Loucy (cell line): Measurements from ENCODE around the gene ULK1.

Experiments used
- EZH2phosphoT487 ChIP-seq: fragments of 200-600 bp; IDR thresholded peaks from 2 replicates; pipeline ENCODE4 v1.6.1; 2018; ENCODE audit warnings: antibody characterized with exemption, mild to moderate bottlenecking, moderate library complexity, borderline replicate concordance
- TF ChIP-seq, protein P1 (sequence below): fragments of 200-600 bp; sonication (generic); conservative IDR thresholded peaks from 2 replicates; pipeline ENCODE4 v1.5.1; 2014; ENCODE audit warnings: mild to moderate bottlenecking, antibody characterized with exemption, low read length

DNA sequence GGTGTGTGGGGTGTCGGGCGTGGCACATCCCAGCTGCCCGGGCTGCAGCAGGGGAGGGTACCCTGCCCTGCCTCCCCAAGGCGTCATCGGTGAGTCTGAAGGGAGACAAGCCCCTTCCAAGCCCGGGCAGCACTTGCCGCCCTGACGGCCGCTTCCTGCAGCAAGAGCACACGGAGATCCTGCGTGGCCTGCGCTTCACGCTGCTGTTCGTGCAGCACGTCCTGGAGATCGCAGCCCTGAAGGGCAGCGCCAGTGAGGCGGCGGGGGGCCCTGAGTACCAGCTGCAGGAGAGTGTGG is 24.6 kb downstream of the ULK1 start:
- TF ChIP-seq, protein P1, sequence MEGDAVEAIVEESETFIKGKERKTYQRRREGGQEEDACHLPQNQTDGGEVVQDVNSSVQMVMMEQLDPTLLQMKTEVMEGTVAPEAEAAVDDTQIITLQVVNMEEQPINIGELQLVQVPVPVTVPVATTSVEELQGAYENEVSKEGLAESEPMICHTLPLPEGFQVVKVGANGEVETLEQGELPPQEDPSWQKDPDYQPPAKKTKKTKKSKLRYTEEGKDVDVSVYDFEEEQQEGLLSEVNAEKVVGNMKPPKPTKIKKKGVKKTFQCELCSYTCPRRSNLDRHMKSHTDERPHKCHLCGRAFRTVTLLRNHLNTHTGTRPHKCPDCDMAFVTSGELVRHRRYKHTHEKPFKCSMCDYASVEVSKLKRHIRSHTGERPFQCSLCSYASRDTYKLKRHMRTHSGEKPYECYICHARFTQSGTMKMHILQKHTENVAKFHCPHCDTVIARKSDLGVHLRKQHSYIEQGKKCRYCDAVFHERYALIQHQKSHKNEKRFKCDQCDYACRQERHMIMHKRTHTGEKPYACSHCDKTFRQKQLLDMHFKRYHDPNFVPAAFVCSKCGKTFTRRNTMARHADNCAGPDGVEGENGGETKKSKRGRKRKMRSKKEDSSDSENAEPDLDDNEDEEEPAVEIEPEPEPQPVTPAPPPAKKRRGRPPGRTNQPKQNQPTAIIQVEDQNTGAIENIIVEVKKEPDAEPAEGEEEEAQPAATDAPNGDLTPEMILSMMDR, result no peak
- no peak for TF ChIP-seq EZH2phosphoT487
